ENCODE measurements around the gene NIPAL4.

- TF ChIP-seq, protein P1, sequence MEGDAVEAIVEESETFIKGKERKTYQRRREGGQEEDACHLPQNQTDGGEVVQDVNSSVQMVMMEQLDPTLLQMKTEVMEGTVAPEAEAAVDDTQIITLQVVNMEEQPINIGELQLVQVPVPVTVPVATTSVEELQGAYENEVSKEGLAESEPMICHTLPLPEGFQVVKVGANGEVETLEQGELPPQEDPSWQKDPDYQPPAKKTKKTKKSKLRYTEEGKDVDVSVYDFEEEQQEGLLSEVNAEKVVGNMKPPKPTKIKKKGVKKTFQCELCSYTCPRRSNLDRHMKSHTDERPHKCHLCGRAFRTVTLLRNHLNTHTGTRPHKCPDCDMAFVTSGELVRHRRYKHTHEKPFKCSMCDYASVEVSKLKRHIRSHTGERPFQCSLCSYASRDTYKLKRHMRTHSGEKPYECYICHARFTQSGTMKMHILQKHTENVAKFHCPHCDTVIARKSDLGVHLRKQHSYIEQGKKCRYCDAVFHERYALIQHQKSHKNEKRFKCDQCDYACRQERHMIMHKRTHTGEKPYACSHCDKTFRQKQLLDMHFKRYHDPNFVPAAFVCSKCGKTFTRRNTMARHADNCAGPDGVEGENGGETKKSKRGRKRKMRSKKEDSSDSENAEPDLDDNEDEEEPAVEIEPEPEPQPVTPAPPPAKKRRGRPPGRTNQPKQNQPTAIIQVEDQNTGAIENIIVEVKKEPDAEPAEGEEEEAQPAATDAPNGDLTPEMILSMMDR (IDR thresholded peaks at IDR 0.05; ENCODE audit: extremely low read depth in 1 of 2, insufficient read depth in 1 of 2, low read depth in 1 of 2, low read length in 2 of 2) = no peak
- TF ChIP-seq JUN (IDR thresholded peaks at IDR 0.05; ENCODE audit: borderline replicate concordance, insufficient read depth, insufficient read length, low read depth) (no peak), POLR2AphosphoS5 (IDR thresholded peaks at IDR 0.05; ENCODE audit: insufficient read depth, low read depth, low read length) (no peak), EZH2 (IDR thresholded peaks at IDR 0.05; ENCODE audit: borderline replicate concordance, low read depth, low read length, severe bottlenecking) (no peak)
Measured at GRCh38 chr5:157491471-157491995, 31.5 kb downstream of the NIPAL4 start.

Data from endothelial cell of umbilical vein (primary cell).